Left ventricle myocardium superior (tissue), 1 donor: ENCODE measurements around the gene NPPC. TPM values are rescaled to one million over a fixed set of nuclear protein-coding genes. Genes with fewer than 3 reads are reported as not detected.
"Not testable (repeated sequence)": the region's sequence is repeated elsewhere in the genome, so short reads cannot be mapped to it uniquely, and the experiment has no call there.

Source experiments
- ATAC-seq: fragments of 200-7000 bp; cut with Tn5 transposase; one replicate; pipeline ENCODE4 v1.9.1; 2020; ENCODE audit warnings: mild to moderate bottlenecking, moderate library complexity
- DNase-seq: peaks from one replicate; pipeline ENCODE4 v3.0.0-alpha.2; 2020
- intact Hi-C: fragments of 100-400 bp; cut with micrococcal nuclease; formaldehyde crosslinking; loops from one replicate; pipeline ENCODE4 v1.11.0; 2022
- total RNA-seq: library from RNA; stranded (reverse); fragmentation: NEBNext Ultra II Directional; extraction: Animal tissue kit (Norgen Biotek cat#: 25700); gene quantifications from one replicate; pipeline ENCODE4 v1.2.1, GENCODE V29; 2021
- donor health status: DM: no; HTN: yes; CAD: no; lungs with severe emphysema.

NPPC gene
- total RNA-seq, 1 donor from 2014 or later, result 7.2 TPM

DNA sequence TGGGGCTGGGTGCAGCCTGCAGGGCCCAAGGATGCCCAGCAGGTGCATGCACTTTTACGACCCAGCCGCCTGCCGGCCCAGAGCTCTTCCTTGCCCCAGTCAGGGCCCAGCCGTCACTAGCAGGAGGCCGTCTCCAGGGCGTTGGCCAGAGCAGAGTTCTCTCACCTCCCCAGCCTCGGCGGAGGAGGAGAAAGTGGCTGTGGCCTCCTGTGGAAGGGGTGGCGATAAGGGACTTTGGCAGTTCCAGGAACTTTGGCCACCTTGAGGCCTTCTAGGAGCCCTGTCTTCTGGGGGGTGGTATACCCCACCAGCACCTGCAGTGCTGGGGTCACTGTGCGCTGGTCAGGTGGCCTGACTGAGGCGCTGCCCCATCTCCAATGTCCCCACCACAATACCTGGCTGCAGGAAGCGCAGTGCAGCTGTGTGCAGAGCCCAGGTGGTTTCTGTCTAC is 22.0 kb downstream of the NPPC start:
- DNase-seq (no peak), ATAC-seq (no peak)
- intact Hi-C loops, result loop anchor here (10.0 kb wide), 1 partner anchor 541 kb away; no protein-coding TSS in a partner anchor

DNA sequence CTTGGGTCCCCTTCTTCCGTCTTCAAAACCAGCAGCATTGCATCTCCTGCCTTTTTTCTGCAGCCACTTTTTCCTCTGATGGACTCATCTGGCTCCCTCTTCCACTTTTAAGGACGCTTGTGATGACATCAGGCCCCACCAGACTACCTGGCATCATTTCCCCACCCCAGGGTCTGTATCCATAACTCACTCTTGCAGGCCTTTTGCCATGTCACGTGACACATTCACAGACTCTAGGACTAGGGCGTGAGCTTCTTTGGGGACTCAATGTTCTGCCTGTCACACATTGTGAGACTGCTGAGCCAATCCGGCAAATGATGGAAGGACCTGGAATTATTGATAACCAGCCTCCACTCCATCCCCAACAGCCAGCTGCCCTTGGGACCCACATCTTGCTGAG is 23.6 kb downstream of the NPPC start:
- intact Hi-C loops, result loop anchor here (10.0 kb wide), 1 partner anchor 542 kb away; no protein-coding TSS in a partner anchor
- ATAC-seq (no peak), DNase-seq (no peak)

DNA sequence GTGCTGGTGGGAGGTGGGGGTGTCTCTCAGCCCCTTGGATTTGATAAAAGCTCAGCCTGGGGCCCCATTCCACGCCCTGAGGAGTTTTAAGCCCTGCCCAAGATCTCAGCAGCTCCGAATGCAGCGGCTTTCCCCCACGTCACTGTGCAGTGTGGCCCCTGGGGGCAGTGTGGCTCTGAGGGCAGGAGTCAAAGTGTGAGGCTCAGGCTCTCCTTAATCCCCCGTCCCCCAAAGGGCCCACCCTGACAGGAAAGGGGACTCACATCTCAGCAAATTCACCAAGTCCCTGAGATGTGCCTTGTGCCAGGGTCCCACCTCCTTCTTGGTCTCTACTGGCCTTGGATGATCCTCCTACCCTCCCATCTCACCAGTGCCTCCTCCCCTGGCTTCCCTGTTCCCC is 25.2 kb downstream of the NPPC start:
- intact Hi-C loops, result loop anchor here (10.0 kb wide), 1 partner anchor 544 kb away; no protein-coding TSS in a partner anchor

DNA sequence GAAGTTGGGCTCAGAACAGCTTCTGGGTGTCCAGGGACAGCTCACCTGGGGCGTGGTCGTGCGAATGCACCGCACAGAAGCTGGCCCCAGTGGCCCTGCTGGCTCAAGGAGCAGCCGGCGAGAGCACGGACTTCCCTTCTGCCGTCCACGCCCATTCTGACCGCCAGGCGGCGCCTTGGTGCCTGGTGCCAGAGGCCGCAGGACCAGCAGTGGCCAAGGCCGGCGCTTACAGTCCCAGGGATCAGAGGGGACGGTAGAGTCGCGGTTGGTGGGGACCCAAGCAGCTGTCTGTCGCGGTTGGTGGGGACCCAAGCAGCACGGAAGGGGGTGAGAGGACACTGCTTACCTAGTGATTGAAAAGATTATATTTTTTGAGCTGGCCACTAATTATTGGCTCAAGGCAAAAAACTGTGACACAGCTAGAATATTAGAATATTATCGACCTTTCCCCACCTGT is 25.7 kb downstream of the NPPC start:
- ATAC-seq (peak; percentile 78), DNase-seq (peak; percentile 88)
- intact Hi-C loops, result loop anchor here (10.0 kb wide), 1 partner anchor 544 kb away; no protein-coding TSS in a partner anchor

More for the DNA sequence above, 25.2 kb downstream of the NPPC start:
- DNase-seq, result no peak
- ATAC-seq, result no peak

DNA sequence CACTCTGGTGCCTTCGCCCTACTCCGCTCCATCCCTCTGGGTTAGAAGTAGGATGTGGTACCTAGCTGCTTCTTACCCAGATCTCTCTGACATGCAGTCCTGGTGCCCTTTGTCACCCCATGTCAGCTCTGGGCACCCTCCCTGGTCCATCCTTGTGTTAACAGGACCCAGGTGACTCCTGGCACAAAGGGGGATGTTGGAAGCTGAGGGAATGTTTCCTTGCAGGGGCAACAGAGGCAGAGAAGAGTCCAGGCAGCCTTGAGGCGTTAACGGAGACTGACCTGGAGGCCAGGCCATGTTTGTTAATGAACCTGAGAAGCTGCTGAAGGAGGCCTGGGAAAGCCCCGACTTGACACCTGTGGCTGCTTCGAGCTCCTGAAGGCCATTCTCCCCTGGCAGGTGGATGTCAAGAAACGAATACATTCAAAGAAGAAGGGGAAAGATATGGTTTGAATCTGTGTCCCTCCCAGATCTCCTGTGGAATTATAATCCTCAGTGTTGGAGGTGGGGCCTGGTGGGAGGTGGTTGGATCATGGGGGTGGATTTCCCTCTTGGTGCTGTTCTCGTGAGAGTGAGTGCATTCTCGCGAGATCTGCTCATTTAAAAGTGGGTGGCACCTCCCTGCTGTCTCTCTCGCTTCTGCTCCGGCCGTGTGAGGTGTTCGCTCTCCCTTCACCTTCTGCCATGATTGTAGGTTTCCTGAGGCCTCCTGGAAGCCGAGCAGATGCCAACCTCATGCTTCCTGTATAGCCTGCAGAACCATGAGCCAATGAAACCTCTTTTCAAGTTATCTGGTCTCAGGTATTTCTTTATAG is 31.4 kb downstream of the NPPC start:
- intact Hi-C loops, result no loop called here
- DNase-seq, result no peak

DNA sequence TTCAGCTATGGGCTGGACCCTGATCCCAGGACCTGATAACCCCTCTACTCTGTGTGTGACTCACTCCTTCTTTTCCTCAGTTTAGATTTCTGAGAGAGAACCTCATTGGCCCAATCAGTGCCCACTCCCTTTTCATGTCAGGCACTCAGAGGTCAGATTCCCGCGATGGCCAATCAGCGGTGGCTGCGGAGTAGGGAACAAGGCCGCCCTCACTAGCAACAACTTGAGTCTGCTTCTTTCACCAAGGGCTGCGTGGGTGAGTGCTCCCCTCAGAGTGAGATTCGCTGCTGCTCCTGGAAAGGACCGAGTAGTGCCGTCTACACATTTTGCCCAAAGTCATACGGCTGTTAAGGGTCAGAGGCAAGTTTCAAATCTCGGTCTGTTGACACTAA is 34.7 kb downstream of the NPPC start:
- no peak for DNase-seq
- no peak for ATAC-seq
- intact Hi-C loops, result no loop called here

More for the DNA sequence above, 31.4 kb downstream of the NPPC start:
- ATAC-seq, result no peak

DNA sequence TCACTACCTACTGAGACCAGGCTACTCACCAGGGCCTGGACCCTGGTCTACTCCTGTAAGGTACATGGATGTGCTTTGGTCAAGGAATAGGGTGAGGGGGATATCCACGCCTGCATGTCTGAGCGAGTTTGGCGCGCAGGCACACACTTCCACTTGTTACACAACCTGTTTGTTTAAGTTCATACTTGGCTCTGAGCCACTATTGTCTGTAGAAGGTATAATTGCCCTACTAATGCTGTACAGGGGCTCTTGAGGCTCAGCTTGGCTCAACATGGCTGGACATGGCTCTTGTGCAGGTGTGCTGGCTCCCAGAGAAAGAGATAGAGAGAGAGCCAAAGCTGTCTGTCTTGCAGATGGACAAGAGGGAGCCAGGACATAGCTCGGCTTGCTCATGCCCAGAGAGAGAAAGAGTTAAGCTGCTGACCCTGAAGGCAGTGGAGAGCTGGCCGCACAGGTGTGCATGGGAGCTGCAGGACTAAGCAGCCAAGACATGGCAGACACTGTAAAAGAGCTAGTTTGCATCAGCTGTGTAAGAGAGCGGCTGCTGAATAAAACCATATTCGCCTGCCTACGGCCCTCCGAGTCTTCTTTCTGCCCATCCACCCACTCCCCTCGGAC is 35.2 kb downstream of the NPPC start:
- DNase-seq (no peak), ATAC-seq (no peak)
- intact Hi-C loops, result no loop called here

DNA sequence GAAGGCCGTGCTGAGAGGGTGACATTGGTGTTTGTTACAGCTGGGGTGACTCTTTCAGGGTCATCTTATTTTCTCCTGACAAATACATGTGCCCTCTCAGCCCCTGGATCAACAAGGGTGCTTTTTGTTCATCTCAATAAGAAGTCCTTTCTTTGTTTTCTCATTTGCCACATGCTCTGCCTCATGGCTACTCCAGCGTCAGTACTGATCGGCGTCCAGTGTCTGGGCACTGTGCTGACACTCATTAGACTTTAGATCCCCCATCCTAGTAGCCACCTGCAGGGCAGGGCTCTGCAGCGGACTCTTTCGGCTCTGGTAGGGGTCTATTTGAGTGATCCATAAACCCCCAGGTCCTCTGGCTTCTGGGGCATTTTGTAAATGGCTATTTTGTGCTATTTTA is 38.4 kb downstream of the NPPC start:
- DNase-seq, result no peak
- no peak for ATAC-seq
- intact Hi-C loops, result no loop called here

DNA sequence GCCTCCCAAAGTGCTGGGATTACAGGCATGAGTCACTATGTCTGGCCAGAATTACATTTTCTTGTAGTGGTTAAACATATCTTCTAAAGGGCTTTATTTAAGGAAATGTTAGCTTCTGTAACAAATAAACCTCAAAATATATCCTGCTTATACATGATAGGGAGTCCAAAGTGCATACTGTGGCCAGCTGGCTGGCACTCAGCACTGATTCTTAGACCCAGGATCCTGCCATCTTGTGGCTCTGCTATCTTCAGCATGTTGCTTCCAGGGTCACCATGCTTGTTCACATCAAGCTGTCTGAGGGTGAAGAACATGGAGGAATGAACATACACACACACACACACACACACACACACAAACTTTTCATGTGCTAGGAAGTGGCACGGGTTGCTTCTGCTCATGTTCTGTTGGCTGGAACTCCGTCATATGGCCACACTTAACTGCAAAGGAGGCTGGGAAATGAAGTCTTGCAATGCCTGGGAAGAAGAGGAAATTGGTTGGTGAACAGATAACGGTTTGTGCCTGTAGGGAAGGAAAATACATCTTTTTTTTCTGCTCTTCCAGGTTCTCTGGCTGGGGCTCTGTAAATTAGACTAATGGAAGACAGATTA is 40.0 kb downstream of the NPPC start:
- no peak for DNase-seq
- intact Hi-C loops, result no loop called here
- no peak for ATAC-seq

DNA sequence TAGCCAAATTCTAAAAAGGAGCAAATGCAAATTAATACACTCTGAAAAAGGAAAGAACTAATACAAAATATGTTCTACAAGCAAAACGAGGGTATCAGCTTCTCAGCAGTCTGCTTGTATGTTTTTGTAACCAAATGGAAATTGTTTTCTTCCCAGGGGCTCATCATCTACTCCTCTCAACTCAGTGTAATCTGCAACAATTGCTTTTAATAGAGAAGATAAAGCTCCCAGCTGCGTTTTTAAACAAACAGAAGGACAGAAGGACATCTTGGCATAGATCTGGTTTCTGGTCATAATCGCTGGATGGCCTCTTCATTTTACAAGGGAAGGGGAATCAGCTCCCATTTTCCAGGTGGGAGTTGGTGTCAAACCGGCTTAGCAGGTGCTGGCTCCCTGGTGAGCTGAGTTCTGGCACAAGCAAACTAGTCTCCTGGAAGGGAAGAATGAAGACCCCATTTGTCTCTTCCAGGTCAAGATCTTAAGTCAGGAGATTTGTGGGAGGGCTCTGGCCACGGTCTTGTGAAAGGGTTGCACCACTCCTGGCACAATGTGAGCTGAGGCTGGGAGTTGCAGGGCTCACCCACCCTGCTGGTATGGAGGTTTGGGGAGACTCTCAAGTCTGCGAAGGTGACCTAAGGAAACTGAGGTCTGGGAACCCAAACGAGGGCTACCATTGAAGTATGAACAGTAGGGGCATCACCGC is 41.6 kb downstream of the NPPC start:
- no peak for ATAC-seq
- intact Hi-C loops, result no loop called here
- DNase-seq, result no peak

DNA sequence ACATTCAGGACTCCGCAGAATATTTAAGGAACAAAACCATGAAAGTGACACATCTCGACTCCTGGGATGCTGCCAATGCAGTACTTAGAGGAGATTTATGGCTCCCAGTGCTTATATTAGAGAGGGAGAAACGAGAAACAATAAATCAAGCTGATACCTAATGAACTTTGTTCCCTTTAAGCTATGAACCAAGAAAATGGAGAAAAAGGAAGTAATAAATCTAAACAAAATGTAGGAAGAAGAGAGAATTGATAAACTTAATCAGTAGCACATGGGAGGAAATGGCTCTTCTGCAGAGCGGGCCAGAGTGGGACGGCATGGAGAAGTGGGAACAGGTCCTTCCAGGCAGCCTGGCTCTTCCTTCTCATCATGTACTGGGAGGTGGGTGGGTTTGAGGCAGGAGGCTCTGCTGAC is 42.7 kb downstream of the NPPC start:
- ATAC-seq (no peak), DNase-seq (no peak)
- intact Hi-C loops, result no loop called here

DNA sequence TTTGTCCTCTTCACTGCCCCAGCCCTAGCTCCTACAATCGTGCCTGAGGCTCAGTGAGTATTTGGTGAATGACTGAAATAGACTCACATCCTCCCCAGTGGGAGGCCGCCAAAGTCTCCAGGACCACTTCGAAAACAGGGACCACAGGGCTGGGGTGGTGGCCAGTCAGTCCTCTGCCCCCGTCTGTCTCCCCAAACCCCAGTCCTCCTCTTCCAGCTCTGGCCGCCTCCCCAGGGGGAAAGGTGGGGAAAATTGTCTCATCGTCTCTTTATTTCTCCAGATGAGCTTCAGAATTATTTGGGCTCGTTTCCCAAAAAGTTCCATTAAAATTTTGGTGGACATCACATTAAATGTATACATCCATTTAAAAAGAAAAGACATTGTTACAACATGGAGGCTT is 43.5 kb downstream of the NPPC start:
- ATAC-seq (no peak), DNase-seq (no peak)
- intact Hi-C loops, result no loop called here

DNA sequence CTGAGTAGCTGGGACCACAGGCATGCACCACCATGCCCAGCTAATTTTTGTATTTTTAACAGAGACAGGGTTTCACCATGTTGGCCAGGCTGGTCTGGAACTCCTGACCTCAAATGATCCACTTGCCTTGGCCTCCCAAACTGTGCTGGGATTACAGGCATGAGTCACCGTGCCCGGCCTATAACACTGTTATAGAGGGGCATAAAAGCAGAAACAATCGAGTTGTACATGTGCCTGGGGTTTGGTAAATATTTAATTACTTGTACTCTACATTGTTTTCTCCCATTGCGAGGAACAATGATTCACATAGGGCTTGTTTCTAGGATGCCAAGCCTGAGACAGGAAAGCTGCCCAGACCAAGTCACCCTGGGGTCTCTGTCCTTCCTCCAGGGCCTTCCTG is 45.8 kb downstream of the NPPC start:
- intact Hi-C loops, ATAC-seq, DNase-seq: not testable (repeated sequence)

DNA sequence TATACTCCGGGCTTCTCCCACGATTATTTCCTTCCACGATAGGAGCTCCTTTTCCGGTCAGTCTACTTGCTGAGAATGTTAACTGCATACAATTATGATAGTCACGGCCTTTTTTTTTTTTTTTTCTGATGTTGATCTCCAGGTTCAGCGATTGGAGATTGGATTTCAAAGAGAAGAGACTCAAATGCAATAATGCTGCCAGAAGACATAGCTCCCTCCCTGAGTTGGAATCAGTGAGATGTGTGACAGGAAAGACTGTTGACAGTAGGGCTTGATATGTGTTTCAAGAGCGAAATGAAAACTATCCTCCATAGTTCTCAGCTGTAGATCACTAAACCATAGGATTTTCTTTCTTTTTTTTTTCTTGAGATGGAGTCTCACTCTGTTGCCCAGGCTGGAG is 47.0 kb downstream of the NPPC start:
- intact Hi-C loops, result no loop called here
- DNase-seq (no peak), ATAC-seq (no peak)

DNA sequence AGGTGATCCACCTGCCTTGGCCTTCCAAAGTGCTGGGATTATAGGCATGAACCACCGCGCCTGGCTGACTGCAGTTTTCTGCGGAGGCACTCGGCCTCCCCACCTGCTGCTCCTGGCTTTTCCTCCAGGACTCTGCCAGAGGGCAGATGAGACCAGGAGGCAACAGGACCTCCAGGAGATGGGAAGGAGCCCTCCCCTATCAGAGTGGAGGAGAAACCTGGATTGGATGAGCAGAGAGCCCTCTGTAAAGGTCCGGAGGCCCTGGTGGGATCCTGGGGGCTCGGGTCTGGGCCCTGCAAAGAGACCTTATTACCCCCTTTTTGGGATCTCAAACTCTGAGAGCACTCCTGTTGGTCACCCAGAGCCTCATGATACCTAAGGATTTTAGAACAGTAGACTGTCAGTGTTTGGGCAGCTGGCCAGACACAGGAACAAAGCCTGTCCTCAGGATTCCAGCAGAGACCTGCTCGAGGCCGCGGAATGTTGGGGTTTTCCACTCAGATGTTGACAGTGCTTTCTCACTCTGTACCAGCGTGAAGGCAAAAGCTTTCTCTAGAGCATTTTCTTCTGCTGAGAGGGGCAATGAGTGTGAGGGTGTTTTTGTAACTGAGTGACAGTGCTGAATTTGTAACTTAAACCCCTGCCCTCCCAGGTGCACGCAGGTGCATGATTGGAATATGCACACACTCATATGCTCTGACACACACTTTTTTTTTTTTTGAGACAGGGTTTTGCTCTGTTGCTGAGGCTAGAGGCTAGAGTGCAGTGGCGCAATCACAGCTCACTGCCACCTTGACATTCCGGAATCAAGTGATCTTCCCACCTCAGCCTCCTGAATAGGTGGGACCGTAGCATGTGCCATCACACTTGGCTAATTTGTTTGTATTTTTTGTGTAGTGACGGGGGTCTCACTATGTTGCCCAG is 48.4 kb downstream of the NPPC start:
- intact Hi-C loops, result no loop called here
- ATAC-seq (no peak), DNase-seq (no peak)

DNA sequence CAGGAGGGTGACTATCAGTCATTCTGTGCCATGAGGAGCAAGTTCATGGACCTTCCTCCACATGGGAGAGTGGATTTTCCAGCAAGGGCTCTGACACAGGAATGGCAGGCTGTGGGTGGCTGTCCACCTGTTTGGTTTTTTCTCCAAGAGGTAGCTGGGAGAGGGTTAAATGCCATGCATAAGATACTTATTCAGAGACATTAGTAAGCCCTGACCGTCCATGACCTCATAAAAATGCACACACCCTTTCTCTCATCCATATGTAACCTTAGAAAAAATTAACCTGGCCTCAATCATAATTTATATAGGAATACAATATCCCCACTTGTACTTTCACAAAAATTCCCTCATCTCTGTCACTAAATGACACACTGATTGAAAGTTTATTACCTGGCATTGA is 51.3 kb downstream of the NPPC start:
- ATAC-seq (no peak), DNase-seq (no peak)
- intact Hi-C loops, result no loop called here
